WTC11 (cell line): ENCODE data around the gene NAALADL2. TPM values are rescaled to one million over a fixed set of nuclear protein-coding genes. Genes with fewer than 3 reads are reported as not detected.

ENCODE experiments used
- ATAC-seq: fragments of 200-7000 bp; cut with Tn5 transposase; 2 replicates; pipeline ENCODE4 v1.10.0; 2021; ENCODE audit warnings: mild to moderate bottlenecking, moderate library complexity
- CTCF ChIA-PET: fragments of 300-600 bp; sonication (Branson Sonifier 250); formaldehyde crosslinking; loops from one replicate; lab custom pipeline; 2021; ENCODE audit warnings: antibody characterized with exemption; lab: Charles Lee
- POLR2A ChIA-PET: fragments of 350-600 bp; sonication (Branson Sonifier 250); formaldehyde crosslinking; loops from one replicate; lab custom pipeline; 2021; ENCODE audit warnings: antibody characterized with exemption; lab: Charles Lee
- DNase-seq: peaks from one replicate; pipeline ENCODE4 v3.0.0; 2021; ENCODE audit warnings: low spot score
- H3K27ac Mint-ChIP-seq: 2 replicates; pipeline ENCODE4 v1.8.0; 2021; ENCODE audit warnings: mixed read lengths
- H3K27me3 Mint-ChIP-seq: 2 replicates; pipeline ENCODE4 v1.8.0; 2021; ENCODE audit warnings: low read depth, mild to moderate bottlenecking, moderate library complexity, mixed read lengths
- H3K36me3 Mint-ChIP-seq: 2 replicates; pipeline ENCODE4 v1.8.0; 2021; ENCODE audit warnings: mixed read lengths
- H3K4me1 Mint-ChIP-seq: 2 replicates; pipeline ENCODE4 v1.8.0; 2022; ENCODE audit warnings: mixed read lengths
- H3K4me3 Mint-ChIP-seq: 2 replicates; pipeline ENCODE4 v1.8.0; 2021; ENCODE audit warnings: mild to moderate bottlenecking, moderate library complexity, mixed read lengths
- H3K9me3 Mint-ChIP-seq: 2 replicates; pipeline ENCODE4 v1.8.0; 2021; ENCODE audit warnings: mixed read lengths
- ARID4B ChIP-seq: sonication (generic); formaldehyde crosslinking; IDR thresholded peaks from 2 replicates; pipeline ENCODE4 v1.8.0; 2023; ENCODE audit warnings: missing genetic modification reagents, mild to moderate bottlenecking, borderline replicate concordance
- ATF2 ChIP-seq: sonication (generic); formaldehyde crosslinking; IDR thresholded peaks from 2 replicates; pipeline ENCODE4 v1.8.1; 2022; ENCODE audit warnings: low read depth, missing genetic modification reagents, borderline replicate concordance
- ATF6 ChIP-seq: sonication (generic); formaldehyde crosslinking; IDR thresholded peaks from 2 replicates; pipeline ENCODE4 v1.8.1; 2023; ENCODE audit warnings: mild to moderate bottlenecking, missing genetic modification reagents
- CDX4 ChIP-seq: fragments of 250-450 bp; sonication (Bioruptor Pico); IDR thresholded peaks from 2 replicates; pipeline ENCODE4 v1.9.0; 2021; ENCODE audit warnings: moderate library complexity, mild to moderate bottlenecking, inconsistent platforms, borderline replicate concordance
- ESRRA ChIP-seq: sonication (generic); formaldehyde crosslinking; IDR thresholded peaks from 2 replicates; pipeline ENCODE4 v1.8.1; 2022; ENCODE audit warnings: mild to moderate bottlenecking, missing genetic modification reagents, borderline replicate concordance
- FOXJ3 ChIP-seq: sonication (generic); formaldehyde crosslinking; IDR thresholded peaks from 2 replicates; pipeline ENCODE4 v1.9.0; 2021; ENCODE audit warnings: missing genetic modification reagents, mild to moderate bottlenecking, borderline replicate concordance
- FOXK1 ChIP-seq: sonication (generic); formaldehyde crosslinking; IDR thresholded peaks from 2 replicates; pipeline ENCODE4 v1.8.0; 2022; ENCODE audit warnings: mild to moderate bottlenecking, moderate library complexity, missing genetic modification reagents
- IRF2 ChIP-seq: sonication (generic); formaldehyde crosslinking; IDR thresholded peaks from 2 replicates; pipeline ENCODE4 v1.8.0; 2022; ENCODE audit warnings: low read depth, missing genetic modification reagents, borderline replicate concordance
- NFATC4 ChIP-seq: fragments of 250-450 bp; sonication (Bioruptor Pico); IDR thresholded peaks from 2 replicates; pipeline ENCODE4 v1.9.0; 2021; ENCODE audit warnings: mild to moderate bottlenecking
- NFE2L1 ChIP-seq: sonication (generic); formaldehyde crosslinking; IDR thresholded peaks from 2 replicates; pipeline ENCODE4 v1.8.1; 2023; ENCODE audit warnings: missing genetic modification reagents
- NFYB ChIP-seq: sonication (generic); formaldehyde crosslinking; conservative IDR thresholded peaks from 2 replicates; pipeline ENCODE4 v1.8.0; 2022; ENCODE audit warnings: low read depth, missing genetic modification reagents
- NR2C2 ChIP-seq: sonication (generic); formaldehyde crosslinking; IDR thresholded peaks from 2 replicates; pipeline ENCODE4 v1.8.0; 2022; ENCODE audit warnings: mild to moderate bottlenecking, missing genetic modification reagents
- OVOL2 ChIP-seq: fragments of 250-450 bp; sonication (Bioruptor Pico); IDR thresholded peaks from 2 replicates; pipeline ENCODE4 v1.9.0; 2021; ENCODE audit warnings: mild to moderate bottlenecking, borderline replicate concordance
- SOX15 ChIP-seq: fragments of 250-450 bp; sonication (Bioruptor Pico); IDR thresholded peaks from 2 replicates; pipeline ENCODE4 v1.9.0; 2021; ENCODE audit warnings: mild to moderate bottlenecking
- ZBTB43 ChIP-seq: sonication (generic); formaldehyde crosslinking; IDR thresholded peaks from 2 replicates; pipeline ENCODE4 v1.8.1; 2023; ENCODE audit warnings: mild to moderate bottlenecking, missing genetic modification reagents
- ZMAT4 ChIP-seq: fragments of 250-450 bp; sonication (Bioruptor Pico); IDR thresholded peaks from 2 replicates; pipeline ENCODE4 v1.9.0; 2021; ENCODE audit warnings: mild to moderate bottlenecking
- ZNF219 ChIP-seq: sonication (generic); formaldehyde crosslinking; IDR thresholded peaks from 2 replicates; pipeline ENCODE4 v1.8.0; 2023; ENCODE audit warnings: missing genetic modification reagents, mild to moderate bottlenecking, borderline replicate concordance
- ZNF416 ChIP-seq: fragments of 250-450 bp; sonication (Bioruptor Pico); IDR thresholded peaks from 2 replicates; pipeline ENCODE4 v1.9.0; 2021; ENCODE audit warnings: mild to moderate bottlenecking, inconsistent platforms
- ZNF671 ChIP-seq: fragments of 250-450 bp; sonication (Bioruptor Pico); IDR thresholded peaks from 2 replicates; pipeline ENCODE4 v1.8.0; 2021; ENCODE audit warnings: mild to moderate bottlenecking
- ZSCAN18 ChIP-seq: fragments of 250-450 bp; sonication (Bioruptor Pico); IDR thresholded peaks from 2 replicates; pipeline ENCODE4 v2.1.2; 2022; ENCODE audit warnings: mild to moderate bottlenecking, moderate library complexity
- total RNA-seq: library from RNA; stranded (reverse); gene quantifications from 3 replicates; pipeline ENCODE4 v1.2.3, GENCODE V29; 2021

Gene NAALADL2
- total RNA-seq, 1 experiment from 2014 or later: 1.2 TPM

GRCh38 chr3:175039875-175040274 lies 180.7 kb downstream of the NAALADL2 start:
- no peaks in the 10 kb centered on the region for H3K9me3 Mint-ChIP-seq
- POLR2A ChIA-PET: no interaction called here
- TF ChIP-seq ATF2: no peak
- TF ChIP-seq FOXK1 (CRISPR knock-in tag): no peak
- TF ChIP-seq NFE2L1 (CRISPR knock-in tag): no peak
- no peak for TF ChIP-seq ZSCAN18 (CRISPR knock-in tag)
- TF ChIP-seq IRF2 (CRISPR knock-in tag): no peak
- TF ChIP-seq ZMAT4 (CRISPR knock-in tag): no peak
- no peak for TF ChIP-seq ESRRA (CRISPR knock-in tag)
- TF ChIP-seq NFATC4: no peak
- no peak for TF ChIP-seq ARID4B (CRISPR knock-in tag)
- no peak for TF ChIP-seq ZBTB43 (CRISPR knock-in tag)
- TF ChIP-seq ZNF671 (CRISPR knock-in tag): no peak
- TF ChIP-seq OVOL2 (CRISPR knock-in tag): no peak
- no peak for TF ChIP-seq FOXJ3 (CRISPR knock-in tag)
- no peak for TF ChIP-seq NR2C2 (CRISPR knock-in tag)
- TF ChIP-seq ZNF416: no peak
- TF ChIP-seq ZNF219 (CRISPR knock-in tag): no peak
- no peak for TF ChIP-seq NFYB
- TF ChIP-seq SOX15 (CRISPR knock-in tag): no peak
- TF ChIP-seq CDX4 (CRISPR knock-in tag): no peak
- TF ChIP-seq ATF6: no peak
- no peak overlapping the region for H3K4me3 Mint-ChIP-seq
- ATAC-seq (no peak), DNase-seq (no peak)
- CTCF ChIA-PET: no interaction called here
- no peaks in the 10 kb centered on the region for H3K27me3 Mint-ChIP-seq
- H3K36me3 Mint-ChIP-seq: no peaks in the 10 kb centered on the region
- no peaks in the 10 kb centered on the region for H3K4me1 Mint-ChIP-seq
- H3K27ac Mint-ChIP-seq: no peak overlapping the region
